LNCaP clone FGC (cell line): Measurements from ENCODE around the gene WDR5B.
"Not testable (repeated sequence)": the region's sequence is repeated elsewhere in the genome, so short reads cannot be mapped to it uniquely, and the experiment has no call there.

Source experiments
- DNase-seq: peaks from one replicate; pipeline ENCODE4 v3.0.0-alpha.2; 2011; ENCODE audit warnings: low read depth
- H3K4me3 ChIP-seq: 2 replicates; pipeline ENCODE4 v1.5.1; 2011; ENCODE audit warnings: mild to moderate bottlenecking, low read depth, low read length, control low read depth
- TF ChIP-seq, protein P1 (sequence below): IDR thresholded peaks from 2 replicates; pipeline ENCODE4 v1.5.1; 2012; ENCODE audit warnings: mild to moderate bottlenecking; ENCODE audit not compliant: control insufficient read depth, insufficient read depth; ENCODE audit errors: extremely low read depth

Gene WDR5B

DNA sequence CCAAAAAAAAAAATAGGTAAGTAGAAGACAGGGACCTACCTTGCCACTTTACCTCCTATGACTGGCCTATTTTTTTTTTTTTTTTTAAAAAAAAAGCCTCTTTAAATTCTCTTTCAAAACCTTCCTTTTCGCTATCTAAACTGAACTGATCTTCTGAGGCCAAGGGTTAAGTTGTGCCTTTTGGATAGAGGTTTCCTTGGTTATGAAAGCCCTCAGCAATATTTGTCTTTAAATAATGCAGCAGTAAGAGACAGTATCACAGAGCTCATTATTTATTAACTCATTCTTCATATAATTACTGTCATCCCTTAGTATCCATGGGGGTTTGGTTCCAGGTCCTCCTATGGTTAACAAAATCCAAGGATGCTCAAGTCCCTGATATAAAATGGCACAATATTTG is 41.8 kb downstream of the WDR5B start:
- no peak for DNase-seq
- H3K4me3 ChIP-seq, result no peak overlapping the region
- TF ChIP-seq, protein P1, sequence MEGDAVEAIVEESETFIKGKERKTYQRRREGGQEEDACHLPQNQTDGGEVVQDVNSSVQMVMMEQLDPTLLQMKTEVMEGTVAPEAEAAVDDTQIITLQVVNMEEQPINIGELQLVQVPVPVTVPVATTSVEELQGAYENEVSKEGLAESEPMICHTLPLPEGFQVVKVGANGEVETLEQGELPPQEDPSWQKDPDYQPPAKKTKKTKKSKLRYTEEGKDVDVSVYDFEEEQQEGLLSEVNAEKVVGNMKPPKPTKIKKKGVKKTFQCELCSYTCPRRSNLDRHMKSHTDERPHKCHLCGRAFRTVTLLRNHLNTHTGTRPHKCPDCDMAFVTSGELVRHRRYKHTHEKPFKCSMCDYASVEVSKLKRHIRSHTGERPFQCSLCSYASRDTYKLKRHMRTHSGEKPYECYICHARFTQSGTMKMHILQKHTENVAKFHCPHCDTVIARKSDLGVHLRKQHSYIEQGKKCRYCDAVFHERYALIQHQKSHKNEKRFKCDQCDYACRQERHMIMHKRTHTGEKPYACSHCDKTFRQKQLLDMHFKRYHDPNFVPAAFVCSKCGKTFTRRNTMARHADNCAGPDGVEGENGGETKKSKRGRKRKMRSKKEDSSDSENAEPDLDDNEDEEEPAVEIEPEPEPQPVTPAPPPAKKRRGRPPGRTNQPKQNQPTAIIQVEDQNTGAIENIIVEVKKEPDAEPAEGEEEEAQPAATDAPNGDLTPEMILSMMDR, result no peak

GRCh38 chr3:122366379-122366749 is 49.5 kb downstream of the WDR5B start:
- no peak for DNase-seq
- no peak overlapping the region for H3K4me3 ChIP-seq

GRCh38 chr3:122365582-122366378 is 50.1 kb downstream of the WDR5B start:
- not testable (repeated sequence) for H3K4me3 ChIP-seq
- DNase-seq, result peak; percentile 63

More at GRCh38 chr3:122366379-122366749, 49.5 kb downstream of the WDR5B start:
- TF ChIP-seq, protein P1, result no peak

DNA sequence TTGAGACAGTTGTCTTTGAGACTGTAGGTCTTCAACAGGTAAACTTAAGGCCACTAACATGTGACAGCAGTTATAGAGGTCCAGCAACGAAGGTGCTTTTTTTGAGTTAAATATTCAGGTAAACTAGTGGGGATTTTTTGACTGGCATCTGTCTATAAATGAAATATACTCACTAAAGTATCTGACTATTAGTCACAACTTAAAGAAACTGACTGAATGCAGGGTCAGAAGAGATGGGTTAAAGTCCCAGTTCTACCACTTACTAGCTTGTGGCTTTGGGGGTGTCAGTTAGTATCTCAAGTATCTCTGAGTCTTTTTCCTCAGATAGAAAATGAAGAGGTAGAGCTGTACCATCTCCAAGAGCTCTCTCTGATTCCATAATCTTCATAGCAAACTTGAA is 50.8 kb downstream of the WDR5B start:
- TF ChIP-seq, protein P1, result no peak
- DNase-seq, result no peak
- H3K4me3 ChIP-seq, result no peak overlapping the region

DNA sequence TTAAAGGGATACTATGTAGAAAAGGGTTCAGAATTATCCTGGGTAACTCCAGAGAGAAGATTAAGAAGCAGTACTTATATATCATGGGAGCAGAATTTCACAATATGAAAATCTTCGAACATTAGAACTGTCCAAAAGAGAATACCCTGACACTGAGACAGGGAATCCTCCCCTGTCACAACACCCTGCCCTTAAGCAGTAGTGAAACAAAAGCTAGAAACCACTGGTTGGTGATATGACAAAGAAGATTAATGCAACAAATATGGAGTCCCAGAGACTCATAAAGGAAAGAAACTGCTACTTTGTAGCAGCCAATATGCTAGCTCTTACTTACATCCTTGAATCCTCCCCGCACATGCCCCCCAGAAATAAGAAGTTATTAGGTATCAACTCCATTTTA is 51.4 kb downstream of the WDR5B start:
- DNase-seq, result no peak
- TF ChIP-seq, protein P1, result no peak
- no peak overlapping the region for H3K4me3 ChIP-seq
